DOHH2 (cell line): ENCODE results near the gene TGFBRAP1.
A peak's percentile ranks its signal among the peaks of the same experiment; 100 is the strongest.

ENCODE experiments used
- H3F3A ChIP-seq: fragments of 200-600 bp; sonication (generic), shearing (Covaris generic); 2 replicates; pipeline ENCODE4 v1.6.0; 2016; ENCODE audit warnings: antibody characterized with exemption, mild to moderate bottlenecking; ENCODE audit not compliant: control insufficient read depth, insufficient read depth
- H3K27ac ChIP-seq: fragments of 200-600 bp; sonication (generic); 2 replicates; pipeline ENCODE4 v1.5.1; 2014; ENCODE audit warnings: low read depth, mild to moderate bottlenecking, low read length, moderate library complexity
- H3K27me3 ChIP-seq: fragments of 200-600 bp; sonication (generic); 2 replicates; pipeline ENCODE4 v1.6.1; 2014; ENCODE audit warnings: mild to moderate bottlenecking, low read length, mixed read lengths; ENCODE audit not compliant: control insufficient read depth
- H3K36me3 ChIP-seq: fragments of 200-600 bp; sonication (generic); 2 replicates; pipeline ENCODE4 v1.6.1; 2014; ENCODE audit warnings: mild to moderate bottlenecking, low read length, moderate library complexity, mixed read lengths; ENCODE audit not compliant: control insufficient read depth
- H3K4me1 ChIP-seq: fragments of 200-600 bp; sonication (generic); 2 replicates; pipeline ENCODE4 v1.6.1; 2014; ENCODE audit warnings: mild to moderate bottlenecking, low read length, mixed read lengths; ENCODE audit not compliant: control insufficient read depth
- H3K4me2 ChIP-seq: fragments of 200-600 bp; sonication (generic); 2 replicates; pipeline ENCODE4 v1.6.0; 2014; ENCODE audit warnings: mild to moderate bottlenecking, low read length, moderate library complexity
- H3K4me3 ChIP-seq: fragments of 200-600 bp; sonication (generic); 2 replicates; pipeline ENCODE4 v1.5.1; 2014; ENCODE audit warnings: mild to moderate bottlenecking, low read length, mixed read lengths
- H3K79me2 ChIP-seq: fragments of 200-600 bp; sonication (generic); 2 replicates; pipeline ENCODE4 v1.6.1; 2014; ENCODE audit warnings: mild to moderate bottlenecking, low read length, mixed read lengths; ENCODE audit not compliant: control insufficient read depth
- H3K9me2 ChIP-seq: fragments of 200-600 bp; sonication (generic); replicated peaks from 2 replicates; pipeline ENCODE4 v1.6.1; 2014; ENCODE audit warnings: mild to moderate bottlenecking, low read length, mixed read lengths; ENCODE audit not compliant: control insufficient read depth
- H3K9me3 ChIP-seq: fragments of 200-600 bp; sonication (generic); 2 replicates; pipeline ENCODE4 v1.6.1; 2014; ENCODE audit warnings: antibody characterized with exemption, low read length, mixed read lengths; ENCODE audit not compliant: control insufficient read depth, insufficient read depth
- H4K20me1 ChIP-seq: fragments of 200-600 bp; sonication (generic); 2 replicates; pipeline ENCODE4 v1.6.0; 2014; ENCODE audit warnings: low read depth, mild to moderate bottlenecking, antibody characterized with exemption, low read length, moderate library complexity; ENCODE audit not compliant: control insufficient read depth, insufficient read depth
- CTCF ChIP-seq: fragments of 200-600 bp; sonication (generic); IDR thresholded peaks from one replicate; pipeline ENCODE4 v1.5.1; 2014; ENCODE audit warnings: antibody characterized with exemption, mild to moderate bottlenecking, low read depth, low read length; ENCODE audit not compliant: poor library complexity, severe bottlenecking
- EZH2phosphoT487 ChIP-seq: fragments of 200-600 bp; sonication (generic); IDR thresholded peaks from 2 replicates; pipeline ENCODE4 v1.6.1; 2017; ENCODE audit warnings: borderline replicate concordance, mild to moderate bottlenecking, antibody characterized with exemption, low read length, moderate library complexity, mixed read lengths

Gene TGFBRAP1

GRCh38 chr2:105357122-105357521 lies 27.6 kb upstream of the TGFBRAP1 start:
- Histone ChIP-seq H3K79me2 (no peaks in the 10 kb centered on the region), H3K27me3 (no peaks in the 10 kb centered on the region), H3K27ac (no peak overlapping the region), H3K9me2 (no peaks in the 10 kb centered on the region), H3K4me3 (no peak overlapping the region), H3F3A (no peaks in the 10 kb centered on the region), H3K4me1 (no peaks in the 10 kb centered on the region), H3K36me3 (peaks cover 20% of the 10 kb centered on the region), H4K20me1 (no peaks in the 10 kb centered on the region), H3K9me3 (no peaks in the 10 kb centered on the region), H3K4me2 (no peak overlapping the region)
- no peak for TF ChIP-seq EZH2phosphoT487
- no peak for TF ChIP-seq CTCF

GRCh38 chr2:105344704-105345345 lies 15.3 kb upstream of the TGFBRAP1 start:
- no peak overlapping the region for H3K27ac ChIP-seq
- H3F3A ChIP-seq, result no peaks in the 10 kb centered on the region
- H3K9me3 ChIP-seq, result no peaks in the 10 kb centered on the region
- TF ChIP-seq EZH2phosphoT487, result no peak
- TF ChIP-seq CTCF, result peak; percentile 49
- peaks cover 90% of the 10 kb centered on the region for H3K36me3 ChIP-seq
- no peak overlapping the region for H3K4me2 ChIP-seq
- no peaks in the 10 kb centered on the region for H3K9me2 ChIP-seq
- H3K4me1 ChIP-seq, result no peaks in the 10 kb centered on the region
- H3K4me3 ChIP-seq, result no peak overlapping the region
- no peaks in the 10 kb centered on the region for H3K27me3 ChIP-seq
- no peaks in the 10 kb centered on the region for H4K20me1 ChIP-seq
- H3K79me2 ChIP-seq, result peaks cover 19% of the 10 kb centered on the region

GRCh38 chr2:105339414-105339813 lies 9.9 kb upstream of the TGFBRAP1 start:
- H3K79me2 ChIP-seq, result peaks cover 66% of the 10 kb centered on the region
- no peaks in the 10 kb centered on the region for H3K9me2 ChIP-seq
- H3K9me3 ChIP-seq, result no peaks in the 10 kb centered on the region
- H3K4me2 ChIP-seq, result peak overlapping the region; percentile 89; the same call in 1 of the 2 replicates
- H3K36me3 ChIP-seq, result peaks cover 59% of the 10 kb centered on the region
- H3K27me3 ChIP-seq, result no peaks in the 10 kb centered on the region
- no peak for TF ChIP-seq EZH2phosphoT487
- TF ChIP-seq CTCF, result no peak
- no peak overlapping the region for H3K4me3 ChIP-seq
- H3K27ac ChIP-seq, result no peak overlapping the region
- no peaks in the 10 kb centered on the region for H3F3A ChIP-seq
- H4K20me1 ChIP-seq, result no peaks in the 10 kb centered on the region; the same call in 1 of the 2 replicates
- peaks cover 18% of the 10 kb centered on the region for H3K4me1 ChIP-seq

GRCh38 chr2:105338020-105338385 lies 8.5 kb upstream of the TGFBRAP1 start:
- Histone ChIP-seq H4K20me1 (no peaks in the 10 kb centered on the region; the same call in 1 of the 2 replicates), H3K4me3 (peak overlapping the region; percentile 98), H3K4me2 (peak overlapping the region; percentile 89), H3K79me2 (peaks cover 66% of the 10 kb centered on the region), H3K9me3 (no peaks in the 10 kb centered on the region), H3K27ac (peak overlapping the region; percentile 14; the same call in 1 of the 2 replicates), H3K4me1 (peaks cover 18% of the 10 kb centered on the region), H3K36me3 (peaks cover 54% of the 10 kb centered on the region), H3F3A (no peaks in the 10 kb centered on the region), H3K9me2 (no peaks in the 10 kb centered on the region), H3K27me3 (no peaks in the 10 kb centered on the region)
- no peak for TF ChIP-seq EZH2phosphoT487
- TF ChIP-seq CTCF, result no peak
